Measurements from ENCODE around the gene IRF2. TPM values are rescaled to one million over a fixed set of nuclear protein-coding genes. Genes with fewer than 3 reads are reported as not detected.
A peak's percentile ranks its signal among the peaks of the same experiment; 100 is the strongest.

IRF2 gene
- total RNA-seq, 1 donor from 2014 or later = 53.3 TPM

DNA sequence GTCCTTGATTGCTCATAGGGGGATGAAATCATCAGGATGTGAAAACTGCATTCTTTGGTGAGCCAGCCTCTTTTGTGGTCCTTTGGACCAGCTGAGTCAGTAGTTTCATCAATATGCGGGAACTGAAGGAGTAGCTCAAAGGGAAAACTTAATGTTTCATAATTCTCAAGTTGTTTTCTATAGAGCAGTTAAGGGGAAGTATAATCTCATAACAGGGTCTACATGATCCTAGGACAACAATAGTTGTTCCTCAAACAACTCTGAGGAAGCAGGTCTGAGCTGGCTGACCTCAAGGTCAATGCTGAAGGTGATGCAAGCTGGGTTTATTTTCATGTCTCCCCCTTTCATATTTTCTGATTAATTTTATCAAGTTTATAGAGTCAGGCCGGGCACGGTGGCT, 36.1 kb upstream of the IRF2 start:
- TF ChIP-seq, protein P1, sequence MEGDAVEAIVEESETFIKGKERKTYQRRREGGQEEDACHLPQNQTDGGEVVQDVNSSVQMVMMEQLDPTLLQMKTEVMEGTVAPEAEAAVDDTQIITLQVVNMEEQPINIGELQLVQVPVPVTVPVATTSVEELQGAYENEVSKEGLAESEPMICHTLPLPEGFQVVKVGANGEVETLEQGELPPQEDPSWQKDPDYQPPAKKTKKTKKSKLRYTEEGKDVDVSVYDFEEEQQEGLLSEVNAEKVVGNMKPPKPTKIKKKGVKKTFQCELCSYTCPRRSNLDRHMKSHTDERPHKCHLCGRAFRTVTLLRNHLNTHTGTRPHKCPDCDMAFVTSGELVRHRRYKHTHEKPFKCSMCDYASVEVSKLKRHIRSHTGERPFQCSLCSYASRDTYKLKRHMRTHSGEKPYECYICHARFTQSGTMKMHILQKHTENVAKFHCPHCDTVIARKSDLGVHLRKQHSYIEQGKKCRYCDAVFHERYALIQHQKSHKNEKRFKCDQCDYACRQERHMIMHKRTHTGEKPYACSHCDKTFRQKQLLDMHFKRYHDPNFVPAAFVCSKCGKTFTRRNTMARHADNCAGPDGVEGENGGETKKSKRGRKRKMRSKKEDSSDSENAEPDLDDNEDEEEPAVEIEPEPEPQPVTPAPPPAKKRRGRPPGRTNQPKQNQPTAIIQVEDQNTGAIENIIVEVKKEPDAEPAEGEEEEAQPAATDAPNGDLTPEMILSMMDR (IDR thresholded peaks at IDR 0.05) = no peak
- H3K36me3 ChIP-seq = no peaks in the 10 kb centered on the region
- no peaks in the 10 kb centered on the region for H3K9me3 ChIP-seq
- peak; percentile 51 to 67 for ATAC-seq
- no peak overlapping the region for H3K4me3 ChIP-seq
- peaks cover 15% of the 10 kb centered on the region for H3K4me1 ChIP-seq
- no peak for DNase-seq
- H3K27ac ChIP-seq = no peak overlapping the region
- no peaks in the 10 kb centered on the region for H3K27me3 ChIP-seq (ENCODE audit: low read depth)
- intact Hi-C loops (cut with DNase I) = no loop called here

- H3K27me3 ChIP-seq (ENCODE audit: low read depth) = no peaks in the 10 kb centered on the region
- no peak overlapping the region for H3K27ac ChIP-seq
- intact Hi-C loops (cut with DNase I) = no loop called here
- no peaks in the 10 kb centered on the region for H3K36me3 ChIP-seq
- H3K4me3 ChIP-seq = no peak overlapping the region
- H3K4me1 ChIP-seq = peaks cover 11% of the 10 kb centered on the region
- no peaks in the 10 kb centered on the region for H3K9me3 ChIP-seq
- TF ChIP-seq, protein P1 (IDR thresholded peaks at IDR 0.05) = peak; percentile 27
- ATAC-seq (peak; percentile 39 to 81), DNase-seq (no peak)
These were observed 32.3 kb upstream of the IRF2 start for GRCh38 chr4:184506527-184507121.

GRCh38 chr4:184504385-184504784, 30.0 kb upstream of the IRF2 start:
- no peaks in the 10 kb centered on the region for H3K36me3 ChIP-seq
- H3K27me3 ChIP-seq (ENCODE audit: low read depth) = no peaks in the 10 kb centered on the region
- peak in 1 of 2 donors; percentile 8 for ATAC-seq
- no peak overlapping the region for H3K27ac ChIP-seq
- H3K4me1 ChIP-seq = peaks cover 11% of the 10 kb centered on the region
- H3K4me3 ChIP-seq = no peak overlapping the region
- TF ChIP-seq, protein P1 (IDR thresholded peaks at IDR 0.05) = no peak
- DNase-seq = no peak
- intact Hi-C loops (cut with DNase I) = no loop called here
- H3K9me3 ChIP-seq = no peaks in the 10 kb centered on the region

GRCh38 chr4:184503869-184504300, 29.5 kb upstream of the IRF2 start:
- Histone ChIP-seq H3K9me3 (no peaks in the 10 kb centered on the region), H3K27me3 (ENCODE audit: low read depth) (no peaks in the 10 kb centered on the region), H3K27ac (no peak overlapping the region), H3K4me1 (peaks cover 11% of the 10 kb centered on the region), H3K36me3 (no peaks in the 10 kb centered on the region), H3K4me3 (no peak overlapping the region)
- TF ChIP-seq, protein P1 (IDR thresholded peaks at IDR 0.05) = no peak
- ATAC-seq (peak; percentile 11 to 59), DNase-seq (no peak)
- intact Hi-C loops (cut with DNase I) = no loop called here

DNA sequence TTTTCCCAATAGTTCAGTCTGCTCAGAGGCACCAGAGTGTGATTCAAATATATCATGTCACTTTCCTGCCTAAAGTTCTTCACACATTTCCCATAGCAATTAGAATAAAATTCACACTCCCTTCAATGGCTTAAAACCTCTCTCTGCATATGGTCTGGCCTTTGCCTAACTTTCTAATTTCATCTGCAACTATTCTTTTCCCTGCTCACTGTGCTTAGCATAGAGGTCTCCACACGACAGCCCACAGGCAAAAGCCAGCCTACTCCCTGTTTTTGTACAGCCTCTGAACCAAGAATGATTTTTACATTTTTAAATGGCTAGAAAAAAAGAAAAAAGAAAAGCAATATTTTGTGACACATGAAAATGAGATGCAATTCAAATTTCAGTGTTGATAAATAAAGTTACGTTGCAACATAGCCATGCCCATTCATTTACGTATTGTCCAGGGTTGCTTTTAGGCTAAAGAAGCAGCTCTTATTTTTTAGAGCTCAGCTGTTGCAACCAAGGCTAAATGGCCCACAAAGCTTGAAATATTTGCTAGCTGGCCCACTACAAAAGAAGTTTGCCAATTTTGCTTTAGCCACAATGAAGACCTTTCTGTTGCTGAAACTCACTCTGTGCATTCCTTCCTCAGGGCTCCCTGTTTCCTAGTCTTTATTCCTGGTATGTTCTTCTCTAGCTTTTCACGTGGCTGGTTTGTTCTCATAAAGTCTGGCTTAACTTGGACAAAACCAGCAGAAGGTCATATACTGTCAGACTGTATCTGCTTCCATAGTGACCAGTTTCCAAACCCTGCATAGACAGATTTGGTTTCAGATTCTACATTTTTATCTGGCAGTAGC, 26.6 kb upstream of the IRF2 start:
- intact Hi-C loops (cut with DNase I) = no loop called here
- peaks cover 11% of the 10 kb centered on the region for H3K4me1 ChIP-seq
- H3K9me3 ChIP-seq = no peaks in the 10 kb centered on the region
- H3K4me3 ChIP-seq = no peak overlapping the region
- ATAC-seq (no peak), DNase-seq (no peak)
- TF ChIP-seq, protein P1 (IDR thresholded peaks at IDR 0.05) = no peak
- no peak overlapping the region for H3K27ac ChIP-seq
- H3K36me3 ChIP-seq = no peaks in the 10 kb centered on the region
- no peaks in the 10 kb centered on the region for H3K27me3 ChIP-seq (ENCODE audit: low read depth)
